Gastroesophageal sphincter (tissue), 4 donors: ENCODE data around the gene ZSWIM7. TPM values are rescaled to one million over a fixed set of nuclear protein-coding genes. Genes with fewer than 3 reads are reported as not detected.

Experiments used
- ATAC-seq: fragments of 150-250 bp; one replicate; pipeline ENCODE4 v1.9.1; 2016; ENCODE audit warnings: mild to moderate bottlenecking, moderate library complexity
- H3K27ac ChIP-seq, 4 donors: fragments of 200-600 bp; sonication (generic) in 3 of 4; 1 replicate in 3 of 4; 2 replicates in 1 of 4; pipeline ENCODE4 v1.5.1; 2016 to 2019
- H3K27me3 ChIP-seq: fragments of 200-600 bp; sonication (generic); one replicate; pipeline ENCODE4 v1.5.1; 2019
- H3K36me3 ChIP-seq, 2 donors: fragments of 200-600 bp; sonication (generic); one replicate each; pipeline ENCODE4 v1.5.1; 2019; ENCODE audit warnings: control low read depth in 1 of 2
- H3K4me1 ChIP-seq, 3 donors: fragments of 200-600 bp; sonication (generic); 1 replicate in 2 of 3; 2 replicates in 1 of 3; pipeline ENCODE4 v1.5.1; 2016 to 2019; ENCODE audit warnings: control low read depth in 2 of 3
- H3K4me3 ChIP-seq, 2 donors: fragments of 200-600 bp; sonication (generic); one replicate each; pipeline ENCODE4 v1.5.1; 2019; ENCODE audit warnings: mild to moderate bottlenecking in 1 of 2, moderate library complexity in 1 of 2
- H3K9me3 ChIP-seq, 3 donors: fragments of 200-600 bp; sonication (generic); one replicate each; pipeline ENCODE4 v1.5.1; 2017 to 2019; ENCODE audit warnings: control low read depth in 2 of 3
- EP300 ChIP-seq: sonication (generic); formaldehyde crosslinking; IDR thresholded peaks from one replicate; pipeline ENCODE4 v1.6.1; 2017; ENCODE audit warnings: antibody characterized with exemption, mild to moderate bottlenecking
- POLR2A ChIP-seq, 2 donors: fragments of 450-650 bp; IDR thresholded peaks; one replicate each; pipeline ENCODE4 v1.6.1; 2017; ENCODE audit warnings: antibody characterized with exemption in 2 of 2, mild to moderate bottlenecking in 2 of 2, moderate library complexity in 1 of 2
- POLR2AphosphoS5 ChIP-seq: sonication (generic); formaldehyde crosslinking; IDR thresholded peaks from one replicate; pipeline ENCODE4 v1.6.1; 2017; ENCODE audit warnings: antibody characterized with exemption
- WGBS, 2 donors: methylation state at CpG; one replicate each; pipeline ENCODE4 v1.1.5; 2018; ENCODE audit warnings: low coverage in 1 of 2; 5-methylcytosine and 5-hydroxymethylcytosine counted together
- total RNA-seq, 4 donors: library from RNA; depleted of rRNA; stranded (reverse); fragments of >200 nt; gene quantifications; one replicate each; pipeline ENCODE4 v1.1.0, GENCODE V29; 2016
- TF ChIP-seq, protein P1 (sequence below), 4 experiments: fragments of 200-600 bp in 2 of 4; fragments of 450-650 bp in 2 of 4; sonication (generic) in 1 of 4; IDR thresholded peaks; one replicate each; pipeline ENCODE4 v1.5.1; 2017 to 2019; ENCODE audit warnings: antibody characterized with exemption in 4 of 4, mild to moderate bottlenecking in 2 of 4, moderate library complexity in 2 of 4

ZSWIM7 gene
- total RNA-seq, 4 donors from 2014 or later = 12.1 to 32.4 (median 13.6) TPM

DNA sequence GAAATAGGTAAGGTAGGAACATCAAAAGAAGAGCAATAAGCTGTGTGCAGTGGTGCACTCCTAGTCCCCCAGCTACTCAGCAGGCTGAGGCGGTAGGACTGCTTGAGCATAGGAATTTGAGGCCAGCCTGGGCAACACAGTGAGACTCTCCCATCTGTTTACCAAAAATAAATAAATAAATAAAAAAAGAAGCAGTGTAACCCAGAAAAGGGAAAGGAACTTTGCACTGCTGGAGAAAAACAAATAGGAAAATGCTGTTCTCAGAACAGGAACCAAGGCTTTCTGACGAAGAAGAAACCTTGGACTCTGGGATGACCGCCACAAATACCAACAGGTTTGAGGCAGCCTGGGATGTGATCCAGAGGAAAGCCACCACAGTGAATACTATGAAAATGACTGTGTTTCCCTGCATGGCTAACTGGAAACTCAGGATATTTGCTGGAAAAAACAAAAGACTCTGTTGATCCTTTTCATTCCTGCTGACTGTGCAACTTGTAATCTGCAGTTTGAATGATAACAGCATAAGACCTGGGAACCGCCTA is 41.3 kb upstream of the ZSWIM7 start:
- no peak overlapping the region for H3K27ac ChIP-seq

DNA sequence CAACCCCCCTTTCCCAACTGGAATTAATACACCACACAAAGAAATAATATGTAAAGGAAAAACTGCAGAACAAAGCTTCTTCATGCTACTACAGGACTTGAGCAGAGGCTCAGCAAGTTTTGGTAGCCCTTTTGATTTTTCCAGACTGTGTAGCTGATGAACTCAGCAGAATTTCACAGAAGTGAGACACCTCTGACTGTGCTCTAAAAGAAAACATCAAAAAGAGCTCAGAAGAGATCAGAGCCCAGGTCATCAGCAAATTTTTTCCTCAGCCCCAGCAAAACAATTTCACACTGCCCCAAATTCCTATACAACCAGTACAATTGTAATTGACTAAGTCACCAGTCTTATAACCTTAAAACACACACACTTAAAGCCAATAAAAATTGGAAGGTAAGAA is 38.1 kb upstream of the ZSWIM7 start:
- TF ChIP-seq EP300 = no peak
- TF ChIP-seq, protein P1, sequence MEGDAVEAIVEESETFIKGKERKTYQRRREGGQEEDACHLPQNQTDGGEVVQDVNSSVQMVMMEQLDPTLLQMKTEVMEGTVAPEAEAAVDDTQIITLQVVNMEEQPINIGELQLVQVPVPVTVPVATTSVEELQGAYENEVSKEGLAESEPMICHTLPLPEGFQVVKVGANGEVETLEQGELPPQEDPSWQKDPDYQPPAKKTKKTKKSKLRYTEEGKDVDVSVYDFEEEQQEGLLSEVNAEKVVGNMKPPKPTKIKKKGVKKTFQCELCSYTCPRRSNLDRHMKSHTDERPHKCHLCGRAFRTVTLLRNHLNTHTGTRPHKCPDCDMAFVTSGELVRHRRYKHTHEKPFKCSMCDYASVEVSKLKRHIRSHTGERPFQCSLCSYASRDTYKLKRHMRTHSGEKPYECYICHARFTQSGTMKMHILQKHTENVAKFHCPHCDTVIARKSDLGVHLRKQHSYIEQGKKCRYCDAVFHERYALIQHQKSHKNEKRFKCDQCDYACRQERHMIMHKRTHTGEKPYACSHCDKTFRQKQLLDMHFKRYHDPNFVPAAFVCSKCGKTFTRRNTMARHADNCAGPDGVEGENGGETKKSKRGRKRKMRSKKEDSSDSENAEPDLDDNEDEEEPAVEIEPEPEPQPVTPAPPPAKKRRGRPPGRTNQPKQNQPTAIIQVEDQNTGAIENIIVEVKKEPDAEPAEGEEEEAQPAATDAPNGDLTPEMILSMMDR (IDR thresholded peaks at IDR 0.05) = no peak
- no peak for TF ChIP-seq POLR2AphosphoS5
- TF ChIP-seq POLR2A (IDR thresholded peaks at IDR 0.05) = no peak
- H3K9me3 ChIP-seq = peaks cover 0 to 4% (median 0%) of the 10 kb centered on the region in 3 donors
- H3K27me3 ChIP-seq = no peaks in the 10 kb centered on the region
- no peak overlapping the region for H3K27ac ChIP-seq
- no peak for ATAC-seq
- peaks cover 3 to 100% of the 10 kb centered on the region in 2 donors for H3K36me3 ChIP-seq
- no peaks in the 10 kb centered on the region for H3K4me1 ChIP-seq
- no peak overlapping the region for H3K4me3 ChIP-seq

More for the DNA sequence above, 41.3 kb upstream of the ZSWIM7 start:
- Histone ChIP-seq H3K4me3 (no peak overlapping the region), H3K9me3 (peaks cover 0 to 4% (median 0%) of the 10 kb centered on the region in 3 donors), H3K4me1 (no peaks in the 10 kb centered on the region), H3K36me3 (peaks cover 5 to 100% of the 10 kb centered on the region in 2 donors), H3K27me3 (no peaks in the 10 kb centered on the region)
- no peak for ATAC-seq
- TF ChIP-seq POLR2AphosphoS5 (no peak), EP300 (no peak), POLR2A (IDR thresholded peaks at IDR 0.05) (no peak)
- TF ChIP-seq, protein P1 (IDR thresholded peaks at IDR 0.05) = no peak
- WGBS, 2 donors = 63 to 78% methylated on average over 3 to 4 of the region's 4 CpGs

DNA sequence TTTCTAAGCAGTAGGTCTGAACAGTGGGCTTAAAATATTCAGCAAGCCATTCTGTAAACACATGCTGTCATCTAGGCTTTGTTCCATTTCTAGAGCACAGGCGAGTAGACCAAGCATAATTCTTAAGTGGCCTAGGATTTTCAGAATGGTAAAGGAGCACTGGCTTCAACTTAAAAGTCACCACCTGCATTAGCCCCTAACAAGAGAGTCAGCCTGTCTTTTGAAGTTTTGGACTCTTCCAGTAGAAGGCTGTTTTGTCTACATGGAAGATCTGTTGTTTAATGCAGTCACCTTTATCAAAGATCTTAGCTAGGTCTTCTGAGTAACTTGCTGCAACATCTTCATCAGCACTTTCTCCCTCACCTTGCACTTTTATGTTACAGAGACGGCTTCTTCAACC is 36.8 kb upstream of the ZSWIM7 start:
- ATAC-seq = no peak
- peaks cover 3 to 100% of the 10 kb centered on the region in 2 donors for H3K36me3 ChIP-seq
- H3K27me3 ChIP-seq = no peaks in the 10 kb centered on the region
- WGBS, 2 donors = 100% methylated on average over 2 of the region's 2 CpGs
- TF ChIP-seq POLR2AphosphoS5 = no peak
- no peak for TF ChIP-seq EP300
- TF ChIP-seq, protein P1 (IDR thresholded peaks at IDR 0.05) = no peak
- no peak for TF ChIP-seq POLR2A (IDR thresholded peaks at IDR 0.05)
- H3K27ac ChIP-seq = no peak overlapping the region
- no peaks in the 10 kb centered on the region for H3K4me1 ChIP-seq
- no peak overlapping the region for H3K4me3 ChIP-seq
- peaks cover 0 to 4% (median 0%) of the 10 kb centered on the region in 3 donors for H3K9me3 ChIP-seq

DNA sequence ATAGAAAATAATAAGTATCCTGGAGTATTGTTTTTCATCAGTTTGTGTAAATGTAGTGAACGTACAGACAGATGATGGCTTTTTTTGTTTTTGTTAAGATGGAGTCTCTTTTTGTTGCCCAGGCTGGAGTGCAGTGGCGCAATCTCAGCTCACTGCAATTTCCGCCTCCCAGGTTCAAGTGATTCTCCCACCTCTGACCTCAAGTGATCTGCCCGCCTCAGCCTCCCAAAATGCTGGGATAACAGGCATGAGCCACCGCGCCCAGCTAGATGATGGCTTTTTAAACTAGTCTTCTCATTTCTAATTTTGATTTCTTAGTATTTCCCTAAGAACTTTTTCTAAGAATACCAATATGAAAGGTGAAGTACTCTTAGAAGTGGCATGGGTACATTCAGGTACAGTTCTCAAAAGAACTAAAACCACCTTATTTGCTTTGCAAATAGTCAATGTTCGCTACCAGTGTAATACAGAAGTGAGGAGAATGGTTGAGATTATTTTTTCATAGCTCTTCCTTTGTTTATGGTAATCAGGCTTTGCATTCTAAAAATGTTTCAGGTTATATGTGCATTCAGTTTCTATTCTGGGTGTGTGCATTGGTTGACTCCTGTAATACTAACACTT is 34.3 kb upstream of the ZSWIM7 start:
- no peak for ATAC-seq
- no peak for TF ChIP-seq POLR2AphosphoS5
- no peak for TF ChIP-seq POLR2A (IDR thresholded peaks at IDR 0.05)
- TF ChIP-seq, protein P1 (IDR thresholded peaks at IDR 0.05) = no peak
- TF ChIP-seq EP300 = no peak
- Histone ChIP-seq H3K27ac (no peak overlapping the region), H3K36me3 (peaks cover 3 to 99% of the 10 kb centered on the region in 2 donors), H3K4me1 (peaks cover 0 to 8% (median 0%) of the 10 kb centered on the region in 3 donors), H3K27me3 (no peaks in the 10 kb centered on the region), H3K4me3 (no peak overlapping the region), H3K9me3 (peaks cover 0 to 4% (median 0%) of the 10 kb centered on the region in 3 donors)
- 93 to 97% methylated on average over 7 of the region's 7 CpGs for WGBS, 2 donors
